HT-29 (cell line): ENCODE data around the gene OAS3. TPM values are rescaled to one million over a fixed set of nuclear protein-coding genes. Genes with fewer than 3 reads are reported as not detected.

Experiments used
- DNase-seq: peaks from one replicate; pipeline ENCODE4 v3.0.0-alpha.2; 2015; ENCODE audit warnings: low spot score
- total RNA-seq: library from RNA; depleted of rRNA; stranded (reverse); fragments of >200 nt; shearing (Covaris generic); gene quantifications from 2 replicates; pipeline ENCODE4 v1.2.3, GENCODE V29; 2014; rRNA removed

The OAS3 gene
- total RNA-seq, 1 experiment from 2014 or later, result 70.9 TPM

DNA sequence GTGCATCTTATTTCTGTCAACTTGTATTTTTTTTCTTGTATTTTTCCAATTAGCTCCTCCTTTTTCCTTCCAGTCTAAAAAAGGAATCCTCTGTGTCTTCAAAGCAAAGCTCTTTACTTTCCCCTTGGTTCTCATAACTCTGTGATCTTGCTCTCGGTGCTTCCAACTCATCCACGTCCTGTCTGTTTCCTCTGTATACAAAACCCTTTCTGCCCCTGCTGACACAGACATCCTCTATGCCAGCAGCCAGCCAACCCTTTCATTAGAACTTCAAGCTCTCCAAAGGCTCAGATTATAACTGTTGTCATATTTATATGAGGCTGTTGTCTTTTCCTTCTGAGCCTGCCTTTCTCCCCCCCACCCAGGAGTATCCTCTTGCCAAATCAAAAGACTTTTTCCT lies 72.4 kb downstream of the OAS3 start:
- DNase-seq, result no peak

DNA sequence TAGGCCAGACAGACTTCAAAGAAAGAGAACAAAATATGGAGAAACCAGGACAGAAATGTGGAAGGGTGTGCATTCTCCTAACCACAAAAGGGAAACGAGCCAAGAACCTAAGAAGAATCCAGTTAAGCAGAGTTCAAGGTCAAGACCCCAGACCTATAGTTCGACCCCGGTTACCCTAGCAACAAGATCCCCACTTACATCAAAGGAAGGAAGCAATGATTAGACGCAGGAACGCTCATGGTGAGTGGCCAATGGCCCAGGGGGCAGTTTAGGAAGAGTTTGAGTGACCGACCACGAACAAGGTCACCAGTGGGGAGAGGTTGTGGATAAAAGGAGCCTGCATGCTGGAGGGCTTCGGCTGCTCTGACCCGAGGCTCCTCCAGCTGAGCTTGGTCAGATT lies 76.3 kb downstream of the OAS3 start:
- DNase-seq, result no peak

DNA sequence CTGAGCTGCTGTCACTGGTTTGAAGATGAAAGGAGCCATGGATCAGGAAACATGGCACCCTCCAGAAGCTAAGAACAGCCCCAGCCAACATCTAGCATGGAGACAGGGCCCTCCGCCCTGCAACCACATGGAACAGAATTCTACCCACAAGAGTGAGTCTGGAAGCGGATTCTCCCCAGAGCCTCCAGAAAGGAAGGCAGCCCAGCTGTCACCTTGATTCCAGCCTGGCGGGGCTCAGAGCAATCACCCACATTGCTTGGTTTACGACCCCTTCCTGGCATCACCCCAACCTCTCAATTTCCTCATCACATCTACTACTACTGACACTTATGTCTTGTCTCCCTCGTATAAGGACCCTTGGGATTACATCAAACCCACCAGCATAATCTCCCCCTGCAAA lies 78.5 kb downstream of the OAS3 start:
- DNase-seq, result no peak

DNA sequence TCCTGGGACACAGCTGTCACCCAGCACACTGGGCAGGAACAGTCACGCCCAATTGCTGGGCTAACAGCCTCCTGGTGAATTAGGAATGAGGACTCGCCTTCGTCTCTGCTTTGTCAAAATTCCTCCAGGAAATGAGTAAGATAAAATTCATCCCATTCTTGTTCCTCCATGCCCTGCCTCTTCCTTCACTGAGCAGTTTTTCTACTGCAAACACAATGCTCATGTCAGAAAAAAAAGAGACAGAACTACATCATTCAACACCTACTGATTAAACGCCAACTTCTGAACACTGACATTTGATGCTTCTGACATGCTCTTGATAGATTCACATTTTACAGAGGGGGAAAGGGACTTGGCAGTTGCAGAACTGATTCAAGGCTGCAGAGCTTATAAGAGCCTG lies 80.8 kb downstream of the OAS3 start:
- DNase-seq, result no peak

DNA sequence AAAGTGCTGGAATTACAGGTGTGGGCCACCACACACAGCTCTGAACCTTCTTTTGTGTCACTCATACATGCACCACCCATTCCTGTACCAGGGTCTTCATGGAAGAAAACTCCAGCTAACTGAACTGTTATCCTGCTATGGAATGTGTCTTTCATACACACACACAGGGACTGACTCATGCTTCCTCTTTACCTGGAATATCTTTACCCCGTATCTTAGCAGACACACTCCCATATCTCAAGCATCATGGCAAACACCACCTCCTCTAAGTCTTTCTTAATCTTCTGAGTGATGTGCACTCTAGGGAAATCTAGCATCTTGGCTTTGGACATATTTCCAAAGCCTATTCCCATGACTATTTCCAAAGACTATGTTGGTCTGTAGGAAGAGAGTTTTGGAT lies 83.2 kb downstream of the OAS3 start:
- DNase-seq, result no peak

Other genes with a start within 250 kb of the OAS3 start
- gene RPH3A, start 146.7 kb upstream of the OAS3 start, total RNA-seq, result not detected in 2 replicates
- gene OAS1, start 31.5 kb upstream of the OAS3 start, total RNA-seq, result 51.0 and 54.3 TPM in 2 replicates
- 3.4 and 5.8 TPM in 2 replicates for gene OAS2, start 40.0 kb downstream of the OAS3 start, total RNA-seq
- not detected in 2 replicates for gene DTX1, start 118.3 kb downstream of the OAS3 start, total RNA-seq
- 0.33 and 2.1 TPM in 2 replicates for gene RASAL1, start 197.3 kb downstream of the OAS3 start, total RNA-seq
- 0.61 and 0.78 TPM in 2 replicates for gene CFAP73, start 211.2 kb downstream of the OAS3 start, total RNA-seq
- gene DDX54, start 247.0 kb downstream of the OAS3 start, total RNA-seq, result 100 and 105 TPM in 2 replicates
- 52.1 and 53.0 TPM in 2 replicates for gene RITA1, start 247.2 kb downstream of the OAS3 start, total RNA-seq